Activated CD4-positive, alpha-beta T cell treated with anti-CD3 and anti-CD28 coated beads, Interleukin-2, amount 50 U/mL, for 24 hours (primary cell): Measurements from ENCODE around the gene NRXN2.
"Not testable (repeated sequence)": the region's sequence is repeated elsewhere in the genome, so short reads cannot be mapped to it uniquely, and the experiment has no call there.

Source experiments
- DNase-seq, 2 donors: peaks; one replicate each; pipeline ENCODE4 v3.0.0-alpha.2; 2020; ENCODE audit warnings: low read depth in 1 of 2, low spot score in 1 of 2

NRXN2 gene

DNA sequence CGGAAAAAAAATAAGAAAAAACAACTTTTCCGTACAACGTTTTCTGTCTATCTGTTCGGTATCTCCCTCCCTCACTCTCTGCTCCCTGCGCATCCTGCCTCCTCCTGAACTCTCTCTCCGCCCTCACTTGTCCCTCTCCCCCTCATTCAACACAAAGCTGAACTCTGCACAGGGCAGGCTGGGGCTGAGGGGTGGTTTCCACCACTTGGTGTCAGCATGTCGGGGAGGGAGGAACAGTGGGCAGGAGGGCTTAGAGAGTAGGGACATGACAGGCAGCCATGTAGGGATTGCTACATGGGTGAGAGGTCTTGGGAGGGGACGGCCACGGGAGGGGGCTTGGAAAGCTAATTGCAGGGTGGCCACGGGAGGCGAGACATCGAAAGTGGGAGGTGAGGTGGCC, 114.4 kb downstream of the NRXN2 start:
- no peak for DNase-seq

DNA sequence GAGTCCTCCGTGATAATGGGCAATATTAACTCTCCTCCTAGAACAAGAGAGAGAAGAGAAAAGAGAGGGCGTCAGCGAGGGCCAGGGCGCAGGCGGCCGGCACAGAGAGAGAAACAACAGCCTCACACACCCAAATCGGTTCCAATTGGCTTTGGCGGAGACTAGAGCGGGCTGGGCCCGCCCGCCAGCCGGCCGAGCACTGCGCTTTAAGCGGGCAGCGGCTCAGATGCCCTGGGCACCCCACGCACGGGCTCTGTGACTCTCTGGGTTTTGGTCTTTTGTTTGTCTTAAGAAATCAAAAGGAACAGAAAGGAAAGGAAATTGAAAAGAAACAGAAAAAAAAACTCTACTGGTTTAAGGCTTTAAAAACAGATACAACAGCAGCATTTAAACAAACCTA, 115.0 kb downstream of the NRXN2 start:
- DNase-seq, result no peak

GRCh38 chr11:64607381-64607985, 115.5 kb downstream of the NRXN2 start:
- DNase-seq, result no peak

DNA sequence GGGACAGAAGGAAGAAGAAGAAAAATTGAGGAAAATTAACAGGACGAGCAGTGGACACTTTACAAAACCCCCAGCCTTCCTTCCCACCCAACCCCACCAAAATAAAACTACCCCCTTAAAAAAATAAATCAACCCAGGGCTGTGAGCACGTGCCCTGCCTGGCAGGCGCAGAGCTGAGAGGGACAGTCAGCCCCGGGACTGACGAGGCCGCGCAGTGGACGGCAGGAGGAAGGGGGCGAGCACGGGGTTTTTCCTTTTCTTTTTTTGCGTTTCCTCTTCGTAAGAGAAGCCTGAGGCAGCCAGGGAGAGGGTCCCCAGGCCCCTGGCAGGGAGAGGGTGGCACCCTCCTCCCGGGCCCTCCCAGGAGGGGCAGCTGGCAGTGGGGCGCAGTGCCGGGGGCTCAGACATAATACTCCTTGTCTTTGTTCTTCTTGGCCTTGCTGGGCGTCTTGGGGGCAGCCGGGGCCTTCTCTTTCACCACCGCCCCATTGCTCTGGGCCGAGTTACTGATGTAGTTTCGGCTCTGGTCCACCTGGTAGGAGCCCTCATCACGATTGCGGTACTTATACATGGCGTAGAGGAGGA, 116.1 kb downstream of the NRXN2 start:
- DNase-seq, result no peak

GRCh38 chr11:64605656-64606585, 117.1 kb downstream of the NRXN2 start:
- DNase-seq, result no peak

DNA sequence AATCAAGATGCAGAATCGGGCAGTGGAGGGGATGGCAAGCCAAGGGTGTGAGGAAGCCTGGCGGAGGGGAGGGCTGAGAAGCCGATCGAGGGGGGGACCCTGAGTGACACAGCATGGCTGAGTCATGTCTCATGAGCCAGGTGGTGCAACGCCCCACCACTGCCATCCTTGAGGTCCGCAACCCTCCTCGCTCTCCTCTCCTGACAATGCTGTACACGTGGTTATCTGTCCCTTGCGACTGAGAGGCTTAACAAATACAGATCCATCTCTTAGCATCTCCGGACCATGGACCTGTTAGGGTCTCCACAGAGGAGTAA, 117.8 kb downstream of the NRXN2 start:
- no peak for DNase-seq

GRCh38 chr11:64604458-64605243, 118.3 kb downstream of the NRXN2 start:
- DNase-seq, result no peak

DNA sequence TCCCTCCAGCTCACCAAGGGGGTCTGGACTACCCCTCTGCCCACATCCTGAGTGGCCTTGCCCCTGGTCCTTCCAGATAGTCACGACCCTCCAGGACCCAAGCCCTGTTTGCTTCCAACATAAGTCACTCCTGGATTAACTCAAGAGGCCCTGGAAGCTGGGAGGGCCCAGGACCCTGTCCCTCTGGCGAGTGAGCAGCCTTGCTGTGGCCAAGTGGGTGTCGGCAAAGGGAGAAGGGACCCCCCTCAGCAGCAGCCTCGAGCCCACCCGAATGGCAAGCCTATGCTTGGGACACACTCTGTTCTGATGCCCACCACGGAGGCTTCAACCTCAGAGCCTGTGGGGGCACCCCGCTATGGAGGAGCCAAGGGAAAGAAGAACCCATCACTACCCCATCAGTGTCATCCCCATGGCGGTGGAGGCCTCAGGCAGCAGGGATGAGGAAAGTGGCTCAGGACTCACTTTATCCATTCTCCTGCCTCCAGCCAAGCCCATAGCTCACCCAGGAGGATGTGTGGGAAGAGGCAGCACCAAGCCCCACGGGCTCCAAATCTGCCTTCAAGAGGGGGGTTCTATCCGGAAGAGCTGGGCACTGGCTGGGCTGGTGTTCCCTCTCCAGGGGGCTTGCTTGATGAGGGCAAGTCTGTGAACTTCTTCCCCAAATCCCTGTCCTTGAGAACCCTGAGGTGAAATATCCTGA, 119.4 kb downstream of the NRXN2 start:
- DNase-seq, result no peak

GRCh38 chr11:64602466-64603070, 120.4 kb downstream of the NRXN2 start:
- DNase-seq, result no peak

DNA sequence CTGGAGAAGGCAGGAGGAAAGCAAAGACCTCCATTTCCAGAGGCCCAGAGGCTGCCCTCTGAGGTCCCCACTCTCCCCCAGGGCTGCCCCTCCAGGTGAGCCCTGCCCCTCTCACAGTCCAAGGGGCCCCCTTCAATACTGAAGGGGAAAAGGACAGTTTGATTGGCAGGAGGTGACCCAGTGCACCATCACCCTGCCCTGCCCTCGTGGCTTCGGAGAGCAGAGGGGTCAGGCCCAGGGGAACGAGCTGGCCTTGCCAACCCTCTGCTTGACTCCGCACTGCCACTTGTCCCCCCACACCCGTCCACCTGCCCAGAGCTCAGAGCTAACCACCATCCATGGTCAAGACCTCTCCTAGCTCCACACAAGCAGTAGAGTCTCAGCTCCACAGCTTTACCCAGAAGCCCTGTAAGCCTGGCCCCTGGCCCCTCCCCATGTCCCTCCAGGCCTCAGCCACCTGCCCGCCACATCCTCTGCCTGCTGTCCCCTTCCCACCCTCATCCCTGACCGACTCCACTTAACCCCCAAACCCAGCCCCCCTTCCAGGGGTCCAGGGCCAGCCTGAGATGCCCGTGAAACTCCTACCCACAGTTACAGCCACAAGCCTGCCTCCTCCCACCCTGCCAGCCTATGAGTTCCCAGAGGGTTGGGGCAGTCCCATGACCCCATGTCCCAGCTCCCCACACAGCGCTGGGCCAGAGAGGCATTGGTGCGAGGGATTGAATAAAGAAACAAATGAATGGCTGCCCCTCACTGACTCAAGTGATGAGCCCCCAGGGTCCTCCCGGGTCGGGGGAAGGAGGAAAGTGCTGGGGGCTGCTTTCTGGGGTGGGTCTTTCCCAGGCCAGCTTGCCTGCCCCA, 121.2 kb downstream of the NRXN2 start:
- no peak for DNase-seq

DNA sequence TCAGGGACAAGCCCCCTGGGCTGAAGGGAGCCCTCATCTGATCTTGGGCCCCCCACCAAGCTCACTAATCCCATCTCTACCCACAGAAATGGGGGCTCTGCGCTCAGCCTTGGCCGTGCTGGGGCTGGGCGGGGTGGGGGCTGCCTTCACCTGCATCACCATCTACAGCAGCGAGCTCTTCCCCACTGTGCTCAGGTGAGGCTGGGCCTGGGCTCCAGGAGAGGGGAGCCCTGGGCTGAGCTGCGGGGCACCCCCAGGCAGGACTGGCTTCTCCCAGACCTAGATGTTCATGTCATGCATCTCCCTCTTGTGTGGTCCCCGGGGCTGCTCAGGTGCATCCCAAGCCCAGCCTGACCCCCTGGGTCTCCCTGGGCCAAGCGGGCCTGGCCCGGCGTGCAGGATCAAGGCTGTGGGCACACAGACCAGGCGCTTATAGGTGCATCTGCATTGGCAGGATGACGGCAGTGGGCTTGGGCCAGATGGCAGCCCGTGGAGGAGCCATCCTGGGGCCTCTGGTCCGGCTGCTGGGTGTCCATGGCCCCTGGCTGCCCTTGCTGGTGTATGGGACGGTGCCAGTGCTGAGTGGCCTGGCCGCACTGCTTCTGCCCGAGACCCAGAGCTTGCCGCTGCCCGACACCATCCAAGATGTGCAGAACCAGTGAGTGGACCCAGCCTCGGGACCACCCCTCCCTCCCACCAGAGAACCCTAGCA, 122.6 kb downstream of the NRXN2 start:
- DNase-seq, result no peak

- no peak for DNase-seq
These were observed 123.2 kb downstream of the NRXN2 start for GRCh38 chr11:64599698-64600211.

DNA sequence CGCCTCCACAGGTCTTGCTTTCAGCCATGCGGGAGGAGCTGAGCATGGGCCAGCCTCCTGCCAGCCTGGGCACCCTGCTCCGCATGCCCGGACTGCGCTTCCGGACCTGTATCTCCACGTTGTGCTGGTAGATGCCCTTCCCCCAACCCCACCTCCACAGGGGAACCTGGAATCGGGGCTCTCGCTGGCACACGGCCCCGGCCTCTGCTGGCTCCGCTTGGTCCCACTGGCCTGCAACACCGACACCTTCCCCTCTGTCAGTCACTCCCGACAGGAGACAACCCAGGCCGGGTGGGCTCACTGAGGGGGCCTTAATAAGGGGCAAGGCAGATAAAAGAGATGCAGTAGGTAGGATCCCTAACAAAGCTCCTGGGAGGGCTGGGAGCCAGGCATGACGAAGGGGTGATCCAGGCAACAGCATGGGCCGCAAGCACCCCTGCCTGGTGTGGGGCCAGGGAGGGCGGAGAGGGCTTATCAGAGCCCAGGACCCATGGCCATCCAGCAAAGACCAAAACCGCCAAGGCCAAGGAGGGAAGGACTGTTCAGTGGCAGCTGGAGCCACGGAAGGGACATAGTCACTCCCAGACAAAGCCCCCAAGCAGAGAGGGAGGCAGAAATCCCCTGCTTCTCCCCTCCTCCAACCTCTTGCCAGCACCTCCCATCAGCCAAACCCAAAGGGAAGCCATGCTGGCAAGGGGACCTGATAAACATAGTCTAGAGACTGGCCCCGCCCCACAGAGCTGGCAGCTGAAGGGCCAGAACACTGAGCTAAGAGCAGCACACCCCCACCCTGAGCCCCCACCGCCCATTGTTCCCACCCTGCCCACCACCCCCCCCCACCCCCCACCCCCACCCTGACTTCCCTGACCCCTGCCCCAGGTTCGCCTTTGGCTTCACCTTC, 124.0 kb downstream of the NRXN2 start:
- no peak for DNase-seq

DNA sequence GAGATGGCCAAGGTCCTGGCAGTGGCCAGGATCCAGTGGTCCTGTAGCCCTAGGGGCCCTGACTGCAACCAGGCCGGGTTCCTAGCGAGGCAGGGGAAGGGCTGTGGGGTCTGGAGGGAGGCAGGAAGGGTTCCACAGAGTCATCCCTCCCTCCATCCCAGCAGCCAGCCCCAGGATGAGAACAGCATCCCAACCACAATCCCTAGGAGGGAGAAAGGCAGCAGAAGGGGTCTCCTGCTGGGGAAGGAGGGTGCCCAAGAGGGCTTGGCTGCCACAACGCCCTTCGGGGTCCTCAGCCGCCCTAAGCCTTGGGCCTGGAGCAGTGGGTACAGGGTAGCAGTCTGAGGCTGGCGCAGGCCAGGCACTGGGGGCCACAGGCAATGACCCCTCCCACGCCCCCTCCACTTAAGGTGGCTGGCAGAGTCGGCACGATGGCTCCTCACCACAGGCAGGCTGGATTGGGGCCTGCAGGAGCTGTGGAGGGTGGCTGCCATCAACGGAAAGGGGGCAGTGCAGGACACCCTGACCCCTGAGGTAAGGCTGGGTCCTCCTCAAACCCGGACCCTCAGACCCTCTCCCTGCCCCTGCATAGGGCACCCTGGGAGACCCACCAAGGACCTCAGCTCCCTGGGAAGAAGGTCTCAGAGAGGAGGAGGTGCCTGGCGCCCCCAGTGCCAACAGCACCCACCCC, 124.7 kb downstream of the NRXN2 start:
- no peak for DNase-seq

DNA sequence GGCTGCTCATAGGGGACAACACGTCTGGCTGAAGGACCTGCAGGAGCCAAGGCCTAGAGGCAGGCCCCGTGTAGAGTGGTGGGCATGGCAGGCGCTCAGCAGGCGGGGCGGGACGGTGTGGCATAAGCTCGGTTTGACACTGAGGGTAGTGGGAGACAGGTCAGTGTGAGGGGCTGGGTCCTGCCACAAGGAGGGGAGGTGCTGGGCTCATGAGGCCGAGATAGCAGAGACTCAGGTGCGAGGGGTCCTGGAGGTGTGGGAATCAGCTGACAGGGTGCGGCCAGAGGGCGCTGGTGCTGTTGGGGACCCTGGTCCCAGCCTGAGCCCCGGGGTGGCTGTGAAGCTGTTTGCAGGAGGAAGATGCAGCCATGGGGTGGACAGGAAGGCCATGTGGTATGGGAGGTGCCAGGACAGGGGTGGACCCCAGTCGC, 125.3 kb downstream of the NRXN2 start:
- no peak for DNase-seq

- DNase-seq, result not testable (repeated sequence)
These were observed 127.1 kb downstream of the NRXN2 start for GRCh38 chr11:64595922-64596321.
